HepG2 (cell line): Measurements from ENCODE around the gene FTSJ1. TPM values are rescaled to one million over a fixed set of nuclear protein-coding genes. Genes with fewer than 3 reads are reported as not detected.

Experiments
- ATF3 ChIP-seq: sonication (generic); formaldehyde crosslinking; IDR thresholded peaks from 2 replicates; pipeline ENCODE4 v1.4.0; 2020; ENCODE audit warnings: missing genetic modification reagents
- FOXA3 ChIP-seq: IDR thresholded peaks from 2 replicates; pipeline ENCODE4 v1.6.1; 2016; ENCODE audit warnings: missing genetic modification reagents, missing compliant biosample characterization
- HMG20A ChIP-seq: IDR thresholded peaks from 2 replicates; pipeline ENCODE4 v1.6.1; 2016; ENCODE audit warnings: borderline replicate concordance
- JUND ChIP-seq: sonication (generic); formaldehyde crosslinking; IDR thresholded peaks from 2 replicates; pipeline ENCODE4 v1.8.0; 2022; ENCODE audit warnings: mild to moderate bottlenecking, missing genetic modification reagents
- NFYC ChIP-seq: IDR thresholded peaks from 2 replicates; pipeline ENCODE4 v1.6.1; 2016; ENCODE audit warnings: missing genetic modification reagents, missing compliant biosample characterization
- NR2F2 ChIP-seq: IDR thresholded peaks from 2 replicates; pipeline ENCODE4 v1.6.1; 2012; ENCODE audit warnings: low read depth, inconsistent platforms, borderline replicate concordance
- NR2F6 ChIP-seq, 2 experiments: IDR thresholded peaks; 2 replicates each; pipeline ENCODE4 v1.6.1; 2016; ENCODE audit warnings: antibody characterized with exemption in 1 of 2, mild to moderate bottlenecking in 1 of 2
- RARA ChIP-seq: IDR thresholded peaks from 2 replicates; pipeline ENCODE4 v1.6.1; 2016; ENCODE audit warnings: missing genetic modification reagents, missing compliant biosample characterization
- SP140L ChIP-seq: sonication (generic); formaldehyde crosslinking; IDR thresholded peaks from 2 replicates; pipeline ENCODE4 v1.4.0; 2020; ENCODE audit warnings: missing genetic modification reagents, borderline replicate concordance
- TAF15 ChIP-seq: fragments of 200-400 bp; formaldehyde crosslinking; IDR thresholded peaks from one replicate; pipeline ENCODE4 v1.6.1; 2018; ENCODE audit warnings: mild to moderate bottlenecking, low read depth, low read length; ENCODE audit not compliant: poor library complexity, severe bottlenecking
- UBTF ChIP-seq: sonication (generic); formaldehyde crosslinking; IDR thresholded peaks from 2 replicates; pipeline ENCODE4 v1.4.0; 2020; ENCODE audit warnings: mild to moderate bottlenecking, missing genetic modification reagents
- ZBTB1 ChIP-seq: sonication (generic); formaldehyde crosslinking; IDR thresholded peaks from 2 replicates; pipeline ENCODE4 v1.4.0; 2020; ENCODE audit warnings: missing genetic modification reagents, borderline replicate concordance
- ZEB1 ChIP-seq: IDR thresholded peaks from 2 replicates; pipeline ENCODE4 v1.6.1; 2012; ENCODE audit warnings: mild to moderate bottlenecking, low read depth, inconsistent platforms; ENCODE audit not compliant: insufficient replicate concordance
- ZNF383 ChIP-seq: sonication (generic); formaldehyde crosslinking; IDR thresholded peaks from 2 replicates; pipeline ENCODE4 v1.4.0; 2020; ENCODE audit warnings: missing genetic modification reagents, mild to moderate bottlenecking, borderline replicate concordance
- ZNF432 ChIP-seq: sonication (generic); formaldehyde crosslinking; IDR thresholded peaks from 2 replicates; pipeline ENCODE4 v1.5.0; 2020; ENCODE audit warnings: missing genetic modification reagents, mild to moderate bottlenecking, borderline replicate concordance
- ZNF468 ChIP-seq: sonication (generic); formaldehyde crosslinking; IDR thresholded peaks from 2 replicates; pipeline ENCODE4 v1.8.0; 2022; ENCODE audit warnings: mild to moderate bottlenecking, moderate library complexity, missing genetic modification reagents
- ZNF512B ChIP-seq: sonication (generic); formaldehyde crosslinking; IDR thresholded peaks from 2 replicates; pipeline ENCODE4 v1.5.1; 2020; ENCODE audit warnings: missing genetic modification reagents, mild to moderate bottlenecking, borderline replicate concordance
- ZNF570 ChIP-seq: sonication (generic); formaldehyde crosslinking; IDR thresholded peaks from 2 replicates; pipeline ENCODE4 v1.4.0; 2020; ENCODE audit warnings: mild to moderate bottlenecking, missing genetic modification reagents, borderline replicate concordance
- ZNF776 ChIP-seq: sonication (generic); formaldehyde crosslinking; IDR thresholded peaks from 2 replicates; pipeline ENCODE4 v1.4.0; 2020; ENCODE audit warnings: mild to moderate bottlenecking, missing genetic modification reagents
- ZNF777 ChIP-seq: sonication (generic); formaldehyde crosslinking; IDR thresholded peaks from 2 replicates; pipeline ENCODE4 v1.4.0; 2020; ENCODE audit warnings: missing genetic modification reagents
- ZSCAN5A ChIP-seq: sonication (generic); formaldehyde crosslinking; IDR thresholded peaks from 2 replicates; pipeline ENCODE4 v1.8.0; 2022; ENCODE audit warnings: mild to moderate bottlenecking, missing genetic modification reagents, borderline replicate concordance
- ZXDC ChIP-seq: sonication (generic); formaldehyde crosslinking; IDR thresholded peaks from 2 replicates; pipeline ENCODE4 v1.5.0; 2020; ENCODE audit warnings: mild to moderate bottlenecking, missing genetic modification reagents
- polyA plus RNA-seq, 8 experiments: library from polyadenylated mRNA; depleted of rRNA in 3 of 8; stranded (reverse) in 7 of 8; unstranded in 1 of 8; fragments of >200 nt; fragmentation: Illumina TruSeq in 4 of 8; extraction: Trizol in 4 of 8; gene quantifications; 2 replicates each; pipeline versions ENCODE4 v1.2.1 to v1.2.3, GENCODE V29; 2011 to 2016; ENCODE audit warnings: low read depth in 4 of 8, missing spikeins in 1 of 8, mixed read lengths in 1 of 8; ENCODE audit not compliant: insufficient read depth in 1 of 8
- total RNA-seq, 5 experiments: library from RNA; depleted of rRNA; stranded (reverse); fragments of >200 nt; fragmentation: Illumina TruSeq; extraction: Trizol; gene quantifications; 2 replicates each; pipeline ENCODE4 v1.2.3, GENCODE V29; 2016; ENCODE audit warnings: low read depth in 1 of 5

The FTSJ1 gene
- total and polyA plus RNA-seq, 2 of the 13 experiments (the other 11 are each of a cell fraction or from before 2014, with no cell fraction given), result 30.3 to 37.9 TPM

GRCh38 chrX:48505481-48505880 is 29.5 kb downstream of the FTSJ1 start (continued):
- TF ChIP-seq ZBTB1 (CRISPR knock-in tag) (no peak), JUND (CRISPR knock-in tag) (peak; percentile 75; the same call in 1 of the 2 replicates), ZNF512B (CRISPR knock-in tag) (no peak), TAF15 (no peak), ZEB1 (no peak), ATF3 (CRISPR knock-in tag) (peak; percentile 69), SP140L (no peak), NFYC (CRISPR knock-in tag) (no peak), ZNF776 (CRISPR knock-in tag) (no peak), ZNF570 (CRISPR knock-in tag) (no peak), FOXA3 (peak; percentile 48; the same call in 1 of the 2 replicates), HMG20A (peak; percentile 57; the same call in 1 of the 2 replicates), ZNF777 (CRISPR knock-in tag) (no peak), ZXDC (CRISPR knock-in tag) (no peak), RARA (CRISPR knock-in tag) (peak; percentile 84), ZSCAN5A (CRISPR knock-in tag) (no peak), UBTF (no peak), NR2F2 (peak; percentile 85), NR2F6 (IDR thresholded peaks at IDR 0.05) (peak; percentile 93), NR2F6 (CRISPR knock-in tag; IDR thresholded peaks at IDR 0.05) (peak; percentile 90), ZNF468 (CRISPR knock-in tag) (no peak), ZNF432 (CRISPR knock-in tag) (no peak), ZNF383 (no peak)
